IMR-90 (cell line): Measurements from ENCODE around the gene JMJD7. TPM values are rescaled to one million over a fixed set of nuclear protein-coding genes. Genes with fewer than 3 reads are reported as not detected.

Source experiments
- ATAC-seq: fragments of 200-7000 bp; cut with Tn5 transposase; 2 replicates; pipeline ENCODE4 v1.9.1; 2020; ENCODE audit warnings: low read depth, mild to moderate bottlenecking, moderate library complexity
- BruUV-seq: library from RNA; stranded (reverse); fragments of 400-500 nt; replicated peaks from 2 replicates; lab custom pipeline; 2021; lab: Mats Ljungman, UMichigan
- CTCF ChIA-PET: fragments of 300-600 bp; formaldehyde crosslinking; extraction: SDS; loops from one replicate; lab custom pipeline; 2021; ENCODE audit warnings: antibody characterized with exemption; lab: Yijun Ruan, JAX
- POLR2A ChIA-PET: fragments of 300-600 bp; sonication (Branson Sonifier 250); formaldehyde crosslinking; loops from one replicate; lab custom pipeline; 2022; ENCODE audit warnings: antibody characterized with exemption; ENCODE audit not compliant: unreplicated experiment; lab: Charles Lee
- DNase-seq: peaks from one replicate; pipeline ENCODE4 v3.0.0; 2013
- H2AFZ ChIP-seq: replicated peaks from 2 replicates; pipeline ENCODE3; 2013; ENCODE audit warnings: low read length, mild to moderate bottlenecking; ENCODE audit not compliant: poor library complexity
- H2AK5ac ChIP-seq: 2 replicates; pipeline ENCODE4 v1.6.1; 2013; ENCODE audit warnings: low read depth, low read length, inconsistent platforms
- H2AK9ac ChIP-seq: replicated peaks from 2 replicates; pipeline ENCODE3; 2013; ENCODE audit warnings: mild to moderate bottlenecking, low read depth, low read length, moderate library complexity; ENCODE audit not compliant: poor library complexity
- H2BK120ac ChIP-seq: 2 replicates; pipeline ENCODE4 v1.6.1; 2013; ENCODE audit warnings: low read depth, low read length, inconsistent platforms
- H2BK15ac ChIP-seq: 3 replicates; pipeline ENCODE4 v1.6.1; 2013; ENCODE audit warnings: low read depth, low read length, inconsistent platforms
- H2BK20ac ChIP-seq: 2 replicates; pipeline ENCODE4 v1.6.1; 2013; ENCODE audit warnings: low read depth, mild to moderate bottlenecking, inconsistent platforms, low read length, moderate library complexity
- H2BK5ac ChIP-seq: 2 replicates; pipeline ENCODE4 v1.6.1; 2013; ENCODE audit warnings: mild to moderate bottlenecking, low read depth, low read length, inconsistent platforms; ENCODE audit not compliant: poor library complexity, severe bottlenecking
- H3K14ac ChIP-seq: replicated peaks from 2 replicates; pipeline ENCODE4 v1.6.1; 2013; ENCODE audit warnings: low read depth, low read length, inconsistent platforms
- H3K18ac ChIP-seq: 2 replicates; pipeline ENCODE4 v1.6.1; 2013; ENCODE audit warnings: low read depth, low read length, control low read depth
- H3K23ac ChIP-seq: 2 replicates; pipeline ENCODE4 v1.6.1; 2013; ENCODE audit warnings: low read depth, low read length, inconsistent platforms
- H3K27ac ChIP-seq: 2 replicates; pipeline ENCODE4 v1.5.1; 2013; ENCODE audit warnings: mild to moderate bottlenecking, control low read depth, low read length; ENCODE audit not compliant: insufficient read depth
- H3K27me3 ChIP-seq: 2 replicates; pipeline ENCODE4 v1.6.1; 2013; ENCODE audit warnings: low read length; ENCODE audit not compliant: control insufficient read depth, insufficient read depth
- H3K36me3 ChIP-seq: 2 replicates; pipeline ENCODE4 v1.6.1; 2013; ENCODE audit warnings: low read length, mixed read lengths; ENCODE audit not compliant: control insufficient read depth, insufficient read depth
- H3K4ac ChIP-seq: 2 replicates; pipeline ENCODE4 v1.6.1; 2013; ENCODE audit warnings: low read depth, low read length, inconsistent platforms
- H3K4me1 ChIP-seq: 2 replicates; pipeline ENCODE4 v1.6.1; 2013; ENCODE audit warnings: low read length, mixed read lengths; ENCODE audit not compliant: control insufficient read depth, insufficient read depth
- H3K4me2 ChIP-seq: 2 replicates; pipeline ENCODE4 v1.6.1; 2013; ENCODE audit warnings: low read depth, mild to moderate bottlenecking, control low read depth, low read length, moderate library complexity
- H3K4me3 ChIP-seq: 2 replicates; pipeline ENCODE4 v1.5.1; 2013; ENCODE audit warnings: low read depth, mild to moderate bottlenecking, control low read depth, low read length, moderate library complexity; ENCODE audit not compliant: insufficient read depth
- H3K56ac ChIP-seq: 2 replicates; pipeline ENCODE4 v1.6.1; 2013; ENCODE audit warnings: low read length, inconsistent platforms; ENCODE audit not compliant: insufficient read depth; ENCODE audit errors: extremely low read depth
- H3K79me1 ChIP-seq, 2 experiments: 2 replicates each; pipeline ENCODE4 v1.6.1; 2013; ENCODE audit warnings: low read length in 2 of 2, inconsistent platforms in 1 of 2, low read depth in 1 of 2
- H3K9ac ChIP-seq: 2 replicates; pipeline ENCODE4 v1.6.1; 2013; ENCODE audit warnings: low read depth, low read length, control low read depth
- H3K9me1 ChIP-seq: 2 replicates; pipeline ENCODE4 v1.6.1; 2013; ENCODE audit warnings: low read length, inconsistent platforms; ENCODE audit not compliant: insufficient read depth
- H3K9me3 ChIP-seq: 2 replicates; pipeline ENCODE4 v1.6.1; 2013; ENCODE audit warnings: low read length; ENCODE audit not compliant: control insufficient read depth, insufficient read depth
- H4K20me1 ChIP-seq: 2 replicates; pipeline ENCODE4 v1.6.1; 2013; ENCODE audit warnings: low read length, inconsistent platforms; ENCODE audit not compliant: insufficient read depth
- H4K5ac ChIP-seq: 2 replicates; pipeline ENCODE4 v1.6.1; 2013; ENCODE audit warnings: mild to moderate bottlenecking, low read depth, low read length, control low read depth
- H4K8ac ChIP-seq, 2 experiments: 2 replicates each; pipeline ENCODE4 v1.6.1; 2013; ENCODE audit warnings: low read depth in 2 of 2, low read length in 2 of 2, control low read depth in 1 of 2, inconsistent platforms in 1 of 2
- H4K91ac ChIP-seq: 2 replicates; pipeline ENCODE4 v1.6.1; 2013; ENCODE audit warnings: low read depth, low read length, inconsistent platforms; ENCODE audit not compliant: insufficient read depth
- CEBPB ChIP-seq: IDR thresholded peaks from 2 replicates; pipeline ENCODE4 v1.6.1; 2012; ENCODE audit warnings: low read depth, low read length, improper control_type of control experiment
- CHD1 ChIP-seq: IDR thresholded peaks from 2 replicates; pipeline ENCODE4 v1.6.1; 2012; ENCODE audit warnings: low read depth, low read length, improper control_type of control experiment
- FOS ChIP-seq: fragments of 150-350 bp; IDR thresholded peaks from 2 replicates; pipeline ENCODE4 v1.6.1; 2016; ENCODE audit warnings: low read depth, low read length
- MXI1 ChIP-seq: IDR thresholded peaks from 2 replicates; pipeline ENCODE4 v1.6.1; 2012; ENCODE audit warnings: low read depth, mild to moderate bottlenecking, low read length, moderate library complexity, borderline replicate concordance
- NFE2L2 ChIP-seq: fragments of 150-350 bp; IDR thresholded peaks from 2 replicates; pipeline ENCODE4 v1.6.1; 2016; ENCODE audit warnings: low read depth, mild to moderate bottlenecking, low read length
- POLR2A ChIP-seq: IDR thresholded peaks from 2 replicates; pipeline ENCODE4 v1.6.1; 2012; ENCODE audit warnings: mild to moderate bottlenecking, low read depth, low read length
- RAD21 ChIP-seq: IDR thresholded peaks from 2 replicates; pipeline ENCODE4 v1.6.1; 2012; ENCODE audit warnings: low read length, improper control_type of control experiment
- RCOR1 ChIP-seq: IDR thresholded peaks from 2 replicates; pipeline ENCODE4 v1.6.1; 2012; ENCODE audit warnings: mild to moderate bottlenecking, low read length, improper control_type of control experiment; ENCODE audit not compliant: insufficient replicate concordance
- WGBS, 2 experiments: methylation state at CpG; one replicate each; pipeline versions ENCODE4 v1.1.5 to v1.1.7; 2013; ENCODE audit warnings: missing lambda C conversion rate in 2 of 2; ENCODE audit not compliant: insufficient read length in 1 of 2; ENCODE audit errors: extremely low coverage in 2 of 2; 5-methylcytosine and 5-hydroxymethylcytosine counted together
- dilution Hi-C: fragments of 300-500 bp; cut with HindIII; formaldehyde crosslinking; loops from one replicate; pipeline ENCODE4 v1.14.3; 2018; ENCODE audit warnings: low sequenced_read_pairs; ENCODE audit not compliant: unreplicated experiment
- in situ Hi-C: fragments of 300-500 bp; cut with MboI; formaldehyde crosslinking; loops from 3 replicates; pipeline ENCODE4 v1.14.3; 2019; ENCODE audit warnings: low sequenced_read_pairs, inconsistent platforms, mixed read lengths
- intact Hi-C: fragments of 100-400 bp; cut with micrococcal nuclease; formaldehyde crosslinking; loops from 2 replicates; pipeline ENCODE4 v1.10.0; 2022
- polyA plus RNA-seq, 3 experiments: library from polyadenylated mRNA; depleted of rRNA; stranded (reverse); fragments of >200 nt; gene quantifications; 2 replicates each; pipeline ENCODE4 v1.2.3, GENCODE V29; 2012; ENCODE audit warnings: low replicate concordance in 1 of 3
- total RNA-seq: library from RNA; depleted of rRNA; stranded (reverse); fragments of >200 nt; gene quantifications from 2 replicates; pipeline ENCODE4 v1.2.3, GENCODE V29; 2012
- TF ChIP-seq, protein P1 (sequence below): fragments of 150-350 bp; IDR thresholded peaks from 2 replicates; pipeline ENCODE4 v1.6.1; 2016; ENCODE audit warnings: low read depth, mild to moderate bottlenecking, low read length, moderate library complexity, borderline replicate concordance
- TF ChIP-seq, protein P2 (sequence below): conservative IDR thresholded peaks from 2 replicates; pipeline ENCODE4 v1.5.1; 2012; ENCODE audit warnings: mild to moderate bottlenecking, low read depth, low read length, improper control_type of control experiment

Gene JMJD7
- total and polyA plus RNA-seq, 2 of the 4 experiments (the other 2 are of a cell fraction) = 5.0 to 6.3 TPM

DNA sequence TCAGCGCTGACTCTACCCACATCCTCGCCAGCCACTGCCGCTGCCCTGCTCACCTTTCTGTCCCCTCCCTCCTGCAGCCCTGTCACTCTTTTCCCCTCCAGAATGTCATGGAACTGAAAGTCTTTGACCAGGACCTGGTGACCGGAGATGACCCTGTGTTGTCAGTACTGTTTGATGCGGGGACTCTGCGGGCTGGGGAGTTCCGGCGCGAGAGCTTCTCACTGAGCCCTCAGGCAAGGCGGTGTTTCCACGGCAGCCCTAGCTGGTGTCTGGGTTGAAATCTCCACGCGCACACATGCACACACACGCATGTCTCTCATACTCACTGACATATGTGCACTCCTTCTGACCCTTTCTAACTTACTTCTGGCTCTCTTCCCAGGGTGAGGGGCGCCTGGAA, 12.8 kb downstream of the JMJD7 start:
- H2AK9ac ChIP-seq = no peak overlapping the region
- dilution Hi-C loops (no loop called here), intact Hi-C loops (no loop called here), in situ Hi-C loops (no loop called here)
- no peak overlapping the region for H3K4ac ChIP-seq
- no peak overlapping the region for H3K4me2 ChIP-seq
- no peak overlapping the region for H3K56ac ChIP-seq
- DNase-seq (no peak), ATAC-seq (no peak)
- H3K4me3 ChIP-seq = no peak overlapping the region
- peaks cover 0 to 3% of the 10 kb centered on the region in 2 experiments; a peak in 1 of 4 replicates for H3K79me1 ChIP-seq
- no peak overlapping the region for H2BK120ac ChIP-seq
- H3K18ac ChIP-seq = no peak overlapping the region
- no peak overlapping the region for H2BK20ac ChIP-seq
- no peak overlapping the region for H4K5ac ChIP-seq
- no peak overlapping the region for H3K23ac ChIP-seq
- no peaks in the 10 kb centered on the region for H3K9me3 ChIP-seq
- no peak overlapping the region for H3K27ac ChIP-seq
- no peak overlapping the region for H2BK15ac ChIP-seq
- H4K91ac ChIP-seq = no peak overlapping the region
- no peaks in the 10 kb centered on the region for H3K27me3 ChIP-seq
- TF ChIP-seq MXI1 = no peak
- TF ChIP-seq, protein P1, sequence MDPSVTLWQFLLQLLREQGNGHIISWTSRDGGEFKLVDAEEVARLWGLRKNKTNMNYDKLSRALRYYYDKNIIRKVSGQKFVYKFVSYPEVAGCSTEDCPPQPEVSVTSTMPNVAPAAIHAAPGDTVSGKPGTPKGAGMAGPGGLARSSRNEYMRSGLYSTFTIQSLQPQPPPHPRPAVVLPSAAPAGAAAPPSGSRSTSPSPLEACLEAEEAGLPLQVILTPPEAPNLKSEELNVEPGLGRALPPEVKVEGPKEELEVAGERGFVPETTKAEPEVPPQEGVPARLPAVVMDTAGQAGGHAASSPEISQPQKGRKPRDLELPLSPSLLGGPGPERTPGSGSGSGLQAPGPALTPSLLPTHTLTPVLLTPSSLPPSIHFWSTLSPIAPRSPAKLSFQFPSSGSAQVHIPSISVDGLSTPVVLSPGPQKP = no peak
- TF ChIP-seq RCOR1 = no peak
- no peak for TF ChIP-seq RAD21
- no peak for TF ChIP-seq CHD1
- TF ChIP-seq NFE2L2 = no peak
- no peak for TF ChIP-seq POLR2A
- TF ChIP-seq FOS = no peak
- TF ChIP-seq CEBPB = no peak
- TF ChIP-seq, protein P2, sequence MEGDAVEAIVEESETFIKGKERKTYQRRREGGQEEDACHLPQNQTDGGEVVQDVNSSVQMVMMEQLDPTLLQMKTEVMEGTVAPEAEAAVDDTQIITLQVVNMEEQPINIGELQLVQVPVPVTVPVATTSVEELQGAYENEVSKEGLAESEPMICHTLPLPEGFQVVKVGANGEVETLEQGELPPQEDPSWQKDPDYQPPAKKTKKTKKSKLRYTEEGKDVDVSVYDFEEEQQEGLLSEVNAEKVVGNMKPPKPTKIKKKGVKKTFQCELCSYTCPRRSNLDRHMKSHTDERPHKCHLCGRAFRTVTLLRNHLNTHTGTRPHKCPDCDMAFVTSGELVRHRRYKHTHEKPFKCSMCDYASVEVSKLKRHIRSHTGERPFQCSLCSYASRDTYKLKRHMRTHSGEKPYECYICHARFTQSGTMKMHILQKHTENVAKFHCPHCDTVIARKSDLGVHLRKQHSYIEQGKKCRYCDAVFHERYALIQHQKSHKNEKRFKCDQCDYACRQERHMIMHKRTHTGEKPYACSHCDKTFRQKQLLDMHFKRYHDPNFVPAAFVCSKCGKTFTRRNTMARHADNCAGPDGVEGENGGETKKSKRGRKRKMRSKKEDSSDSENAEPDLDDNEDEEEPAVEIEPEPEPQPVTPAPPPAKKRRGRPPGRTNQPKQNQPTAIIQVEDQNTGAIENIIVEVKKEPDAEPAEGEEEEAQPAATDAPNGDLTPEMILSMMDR = no peak
- no peak overlapping the region for H4K8ac ChIP-seq
- WGBS, 2 experiments = 70% methylated on average over 2 of the region's 15 CpGs; no CpG with 5 or more reads in 1 of the 2 experiments
- no peak overlapping the region for H3K9ac ChIP-seq
- H3K36me3 ChIP-seq = peaks cover 5% of the 10 kb centered on the region; the same call in 1 of the 2 replicates
- BruUV-seq = no TSS peak
- no peak overlapping the region for H3K14ac ChIP-seq
- no peak overlapping the region for H2AK5ac ChIP-seq
- POLR2A ChIA-PET = no interaction called here
- H2BK5ac ChIP-seq = no peak overlapping the region
- no peaks in the 10 kb centered on the region for H3K4me1 ChIP-seq
- H2AFZ ChIP-seq = no peak overlapping the region
- H4K20me1 ChIP-seq = peaks cover 9% of the 10 kb centered on the region
- CTCF ChIA-PET = no interaction called here
- no peaks in the 10 kb centered on the region for H3K9me1 ChIP-seq
